Neutrophil (primary cell): Measurements from ENCODE around the gene CACNA1A.

Experiments used
- H3K27ac ChIP-seq: fragments of 200-600 bp; sonication (generic); 2 replicates; pipeline ENCODE4 v1.5.1; 2016; ENCODE audit warnings: mild to moderate bottlenecking, moderate library complexity
- H3K27me3 ChIP-seq: fragments of 200-600 bp; sonication (generic); 2 replicates; pipeline ENCODE4 v1.6.0; 2016; ENCODE audit warnings: mild to moderate bottlenecking
- H3K36me3 ChIP-seq: fragments of 200-600 bp; sonication (generic); 2 replicates; pipeline ENCODE4 v1.5.1; 2017
- H3K4me1 ChIP-seq, 2 experiments: fragments of 200-600 bp in 1 of 2; sonication (generic) in 1 of 2; 1 replicate in 1 of 2; 2 replicates in 1 of 2; pipeline versions ENCODE4 v1.5.1 to v1.6.1; 2013 to 2016; ENCODE audit warnings: low read depth in 1 of 2, low read length in 1 of 2, mild to moderate bottlenecking in 1 of 2, moderate library complexity in 1 of 2; ENCODE audit not compliant: control insufficient read depth in 1 of 2, insufficient read depth in 1 of 2
- H3K4me3 ChIP-seq, 2 experiments: fragments of 200-600 bp in 1 of 2; sonication (generic) in 1 of 2; 1 replicate in 1 of 2; 2 replicates in 1 of 2; pipeline ENCODE4 v1.5.1; 2013 to 2016; ENCODE audit warnings: low read depth in 1 of 2, low read length in 1 of 2, mild to moderate bottlenecking in 1 of 2, moderate library complexity in 1 of 2
- H3K9me3 ChIP-seq: fragments of 200-600 bp; sonication (generic); 2 replicates; pipeline ENCODE4 v1.5.1; 2016
- TF ChIP-seq, protein P1 (sequence below): fragments of 200-600 bp; sonication (generic); IDR thresholded peaks from 2 replicates; pipeline ENCODE4 v1.5.1; 2016; ENCODE audit warnings: antibody characterized with exemption

CACNA1A gene

GRCh38 chr19:13478576-13478975, 27.7 kb downstream of the CACNA1A start:
- peaks cover 6% of the 10 kb centered on the region for H3K9me3 ChIP-seq
- no peaks in the 10 kb centered on the region for H3K36me3 ChIP-seq
- H3K4me1 ChIP-seq, result no peaks in the 10 kb centered on the region
- TF ChIP-seq, protein P1, sequence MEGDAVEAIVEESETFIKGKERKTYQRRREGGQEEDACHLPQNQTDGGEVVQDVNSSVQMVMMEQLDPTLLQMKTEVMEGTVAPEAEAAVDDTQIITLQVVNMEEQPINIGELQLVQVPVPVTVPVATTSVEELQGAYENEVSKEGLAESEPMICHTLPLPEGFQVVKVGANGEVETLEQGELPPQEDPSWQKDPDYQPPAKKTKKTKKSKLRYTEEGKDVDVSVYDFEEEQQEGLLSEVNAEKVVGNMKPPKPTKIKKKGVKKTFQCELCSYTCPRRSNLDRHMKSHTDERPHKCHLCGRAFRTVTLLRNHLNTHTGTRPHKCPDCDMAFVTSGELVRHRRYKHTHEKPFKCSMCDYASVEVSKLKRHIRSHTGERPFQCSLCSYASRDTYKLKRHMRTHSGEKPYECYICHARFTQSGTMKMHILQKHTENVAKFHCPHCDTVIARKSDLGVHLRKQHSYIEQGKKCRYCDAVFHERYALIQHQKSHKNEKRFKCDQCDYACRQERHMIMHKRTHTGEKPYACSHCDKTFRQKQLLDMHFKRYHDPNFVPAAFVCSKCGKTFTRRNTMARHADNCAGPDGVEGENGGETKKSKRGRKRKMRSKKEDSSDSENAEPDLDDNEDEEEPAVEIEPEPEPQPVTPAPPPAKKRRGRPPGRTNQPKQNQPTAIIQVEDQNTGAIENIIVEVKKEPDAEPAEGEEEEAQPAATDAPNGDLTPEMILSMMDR, result no peak
- H3K27ac ChIP-seq, result no peak overlapping the region
- no peak overlapping the region for H3K4me3 ChIP-seq
- no peaks in the 10 kb centered on the region for H3K27me3 ChIP-seq

GRCh38 chr19:13476071-13476470, 30.2 kb downstream of the CACNA1A start:
- no peaks in the 10 kb centered on the region for H3K36me3 ChIP-seq
- TF ChIP-seq, protein P1, result no peak
- H3K27me3 ChIP-seq, result no peaks in the 10 kb centered on the region
- H3K4me3 ChIP-seq, result no peak overlapping the region
- H3K4me1 ChIP-seq, result no peaks in the 10 kb centered on the region
- H3K9me3 ChIP-seq, result peaks cover 6% of the 10 kb centered on the region
- H3K27ac ChIP-seq, result no peak overlapping the region

DNA sequence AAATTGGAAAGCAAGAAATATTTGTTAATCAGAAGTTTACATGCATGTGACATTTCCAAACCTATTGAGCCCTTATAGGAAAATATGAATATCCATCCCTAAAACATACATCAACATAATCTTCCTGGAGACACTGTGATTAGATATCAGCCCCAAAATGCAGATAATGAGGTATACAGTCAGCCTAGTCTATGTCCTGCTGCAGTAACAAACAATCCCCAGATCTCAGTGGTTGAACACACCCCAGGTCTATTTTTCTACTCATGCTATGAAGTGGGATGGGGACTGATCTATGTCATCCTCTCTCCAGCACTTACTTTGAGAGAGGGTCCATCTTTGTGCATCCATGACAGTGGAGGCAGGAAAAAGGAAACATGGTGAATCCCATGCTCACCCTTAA, 31.2 kb downstream of the CACNA1A start:
- H3K9me3 ChIP-seq, result peaks cover 6% of the 10 kb centered on the region
- H3K4me1 ChIP-seq, result no peaks in the 10 kb centered on the region
- H3K36me3 ChIP-seq, result no peaks in the 10 kb centered on the region
- H3K27ac ChIP-seq, result no peak overlapping the region
- TF ChIP-seq, protein P1, result no peak
- no peak overlapping the region for H3K4me3 ChIP-seq
- H3K27me3 ChIP-seq, result no peaks in the 10 kb centered on the region

DNA sequence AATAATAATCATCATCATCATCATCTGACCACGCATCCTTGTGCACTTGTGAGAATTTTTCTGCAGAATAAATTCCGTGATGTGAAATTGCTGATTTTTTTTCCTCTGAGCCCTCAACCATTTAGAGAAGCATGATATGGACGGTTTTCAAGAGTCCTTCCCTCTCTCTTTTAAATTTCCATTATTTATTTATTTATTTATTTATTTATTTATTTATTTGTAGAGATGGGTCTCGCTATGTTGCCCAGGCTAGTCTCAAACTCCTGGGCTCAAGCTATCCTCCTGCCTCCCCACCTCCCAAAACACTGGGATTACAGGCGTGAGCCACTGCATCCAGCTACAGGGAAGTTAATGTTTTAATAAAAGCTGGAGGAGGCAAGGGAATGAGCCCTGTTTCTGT, 39.6 kb downstream of the CACNA1A start:
- no peaks in the 10 kb centered on the region for H3K27me3 ChIP-seq
- no peak overlapping the region for H3K27ac ChIP-seq
- no peaks in the 10 kb centered on the region for H3K4me1 ChIP-seq
- H3K36me3 ChIP-seq, result no peaks in the 10 kb centered on the region
- TF ChIP-seq, protein P1, result no peak
- no peak overlapping the region for H3K4me3 ChIP-seq
- H3K9me3 ChIP-seq, result no peaks in the 10 kb centered on the region

DNA sequence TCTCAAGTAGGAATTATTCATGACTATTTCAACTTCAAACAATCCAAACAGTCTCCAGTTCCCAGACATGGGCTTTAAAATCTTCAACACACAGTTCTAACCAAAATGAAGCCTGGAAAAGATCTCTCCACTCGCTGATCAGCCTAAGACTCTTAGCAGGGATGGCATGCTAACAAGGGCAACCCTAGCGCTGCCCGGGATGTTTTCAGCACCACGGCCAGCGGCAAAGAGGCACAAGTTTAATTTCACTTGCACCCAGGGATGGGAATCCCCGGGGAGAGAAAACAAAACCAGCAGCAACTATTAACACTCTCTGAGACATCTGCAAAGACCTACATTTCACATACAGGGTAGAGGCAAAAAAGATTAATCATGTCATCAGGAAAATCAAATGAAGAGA, 43.0 kb downstream of the CACNA1A start:
- Histone ChIP-seq H3K27me3 (peaks cover 22% of the 10 kb centered on the region), H3K4me3 (no peak overlapping the region), H3K27ac (no peak overlapping the region), H3K36me3 (no peaks in the 10 kb centered on the region), H3K9me3 (no peaks in the 10 kb centered on the region), H3K4me1 (no peaks in the 10 kb centered on the region)
- TF ChIP-seq, protein P1, result no peak

DNA sequence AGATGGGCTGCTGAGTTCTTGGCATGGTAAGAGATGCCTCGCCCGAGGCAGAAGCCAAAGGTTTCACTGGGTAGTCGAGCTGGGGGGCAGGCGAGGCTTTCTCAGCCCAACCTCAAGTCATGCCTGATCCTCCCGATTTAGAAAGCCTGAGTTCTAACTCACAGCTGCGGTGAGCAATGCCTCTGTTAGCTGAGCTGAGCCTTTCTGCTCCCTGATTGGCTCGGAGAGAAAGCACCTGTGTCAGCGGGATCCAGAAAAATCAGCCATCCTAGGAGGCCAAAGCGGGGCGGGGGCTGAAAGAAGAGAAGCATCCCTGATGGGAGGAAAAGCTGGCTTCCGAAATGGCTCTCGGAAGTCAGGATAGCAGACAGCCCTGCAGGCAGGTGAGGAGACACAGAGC, 44.7 kb downstream of the CACNA1A start:
- Histone ChIP-seq H3K27me3 (peaks cover 23% of the 10 kb centered on the region), H3K36me3 (no peaks in the 10 kb centered on the region), H3K4me3 (no peak overlapping the region), H3K27ac (no peak overlapping the region), H3K9me3 (no peaks in the 10 kb centered on the region), H3K4me1 (no peaks in the 10 kb centered on the region)
- TF ChIP-seq, protein P1, result no peak
